ENCODE results near the gene SLC9A3. TPM values are rescaled to one million over a fixed set of nuclear protein-coding genes. Genes with fewer than 3 reads are reported as not detected.

The SLC9A3 gene
- total RNA-seq, 3 donors from 2014 or later (not counting 1 experiment from before 2014, with no cell fraction given): 0.61 to 1.1 (median 0.73) TPM

GRCh38 chr5:515273-515836 is 8.9 kb downstream of the SLC9A3 start:
- Mint-ChIP-seq H3K4me3 (no peak overlapping the region), H3K4me1 (no peaks in the 10 kb centered on the region), H3K27me3 (ENCODE audit: low read depth in 2 of 2) (peaks cover 0 to 17% of the 10 kb centered on the region in 2 donors), H3K36me3 (no peaks in the 10 kb centered on the region), H3K9me3 (peaks cover 2 to 7% of the 10 kb centered on the region in 2 donors), H3K27ac (no peak overlapping the region)
- Histone ChIP-seq H3K27me3 (ENCODE audit: control insufficient read depth, insufficient read depth, low read length) (no peaks in the 10 kb centered on the region), H3K4me3 (ENCODE audit: low read length) (no peak overlapping the region), H3K4me1 (ENCODE audit: control insufficient read depth, insufficient read depth, low read length) (no peaks in the 10 kb centered on the region), H3K9me3 (ENCODE audit: control insufficient read depth, insufficient read depth, low read length) (no peaks in the 10 kb centered on the region), H3K36me3 (ENCODE audit: control insufficient read depth, insufficient read depth, low read length) (no peaks in the 10 kb centered on the region), H3K27ac (ENCODE audit: low read length) (no peak overlapping the region)
- ATAC-seq (no peak), DNase-seq (no peak)
- no peak for TF ChIP-seq CTCF (IDR thresholded peaks at IDR 0.05)
- WGBS (ENCODE audit: insufficient coverage): 69% methylated on average over 11 of the region's 11 CpGs
- intact Hi-C loops (cut with micrococcal nuclease): no loop called here

GRCh38 chr5:514673-515072 is 9.6 kb downstream of the SLC9A3 start:
- 70% methylated on average over 8 of the region's 8 CpGs for WGBS (ENCODE audit: insufficient coverage)
- Histone ChIP-seq H3K36me3 (ENCODE audit: control insufficient read depth, insufficient read depth, low read length) (no peaks in the 10 kb centered on the region), H3K27me3 (ENCODE audit: control insufficient read depth, insufficient read depth, low read length) (no peaks in the 10 kb centered on the region), H3K4me3 (ENCODE audit: low read length) (no peak overlapping the region), H3K4me1 (ENCODE audit: control insufficient read depth, insufficient read depth, low read length) (no peaks in the 10 kb centered on the region), H3K27ac (ENCODE audit: low read length) (no peak overlapping the region), H3K9me3 (ENCODE audit: control insufficient read depth, insufficient read depth, low read length) (no peaks in the 10 kb centered on the region)
- H3K9me3 Mint-ChIP-seq: peaks cover 2 to 7% of the 10 kb centered on the region in 2 donors
- DNase-seq (no peak), ATAC-seq (no peak)
- no peak overlapping the region for H3K27ac Mint-ChIP-seq
- intact Hi-C loops (cut with micrococcal nuclease): no loop called here
- H3K36me3 Mint-ChIP-seq: no peaks in the 10 kb centered on the region
- H3K4me1 Mint-ChIP-seq: no peaks in the 10 kb centered on the region
- peaks cover 0 to 17% of the 10 kb centered on the region in 2 donors for H3K27me3 Mint-ChIP-seq (ENCODE audit: low read depth in 2 of 2)
- TF ChIP-seq CTCF (IDR thresholded peaks at IDR 0.05): no peak
- no peak overlapping the region for H3K4me3 Mint-ChIP-seq

- DNase-seq (no peak), ATAC-seq (no peak)
- TF ChIP-seq CTCF (IDR thresholded peaks at IDR 0.05): no peak
- intact Hi-C loops (cut with micrococcal nuclease): no loop called here
- Histone ChIP-seq H3K4me3 (ENCODE audit: low read length) (no peak overlapping the region), H3K9me3 (ENCODE audit: control insufficient read depth, insufficient read depth, low read length) (no peaks in the 10 kb centered on the region), H3K4me1 (ENCODE audit: control insufficient read depth, insufficient read depth, low read length) (no peaks in the 10 kb centered on the region), H3K27ac (ENCODE audit: low read length) (no peak overlapping the region), H3K36me3 (ENCODE audit: control insufficient read depth, insufficient read depth, low read length) (no peaks in the 10 kb centered on the region), H3K27me3 (ENCODE audit: control insufficient read depth, insufficient read depth, low read length) (no peaks in the 10 kb centered on the region)
- H3K27me3 Mint-ChIP-seq (ENCODE audit: low read depth in 2 of 2): peaks cover 0 to 17% of the 10 kb centered on the region in 2 donors
- no peak overlapping the region for H3K4me3 Mint-ChIP-seq
- no peaks in the 10 kb centered on the region for H3K36me3 Mint-ChIP-seq
- whole genome bisulfite sequencing (ENCODE audit: insufficient coverage): 84% methylated on average over 12 of the region's 12 CpGs
- no peaks in the 10 kb centered on the region for H3K4me1 Mint-ChIP-seq
- H3K9me3 Mint-ChIP-seq: peaks cover 2 to 7% of the 10 kb centered on the region in 2 donors
- H3K27ac Mint-ChIP-seq: no peak overlapping the region
These were observed 10.2 kb downstream of the SLC9A3 start for GRCh38 chr5:514101-514485.
